Testis (tissue), 2 donors: ENCODE results near the gene ZNF574.

ENCODE experiments used
- CTCF ChIP-seq, 3 experiments: fragments of 450-650 bp in 2 of 3; fragments of 200-600 bp in 1 of 3; sonication (generic) in 1 of 3; IDR thresholded peaks; one replicate each; pipeline ENCODE4 v1.5.1; 2016 to 2019; ENCODE audit warnings: antibody characterized with exemption in 3 of 3, mild to moderate bottlenecking in 2 of 3, moderate library complexity in 1 of 3
- POLR2A ChIP-seq: fragments of 450-650 bp; IDR thresholded peaks from one replicate; pipeline ENCODE4 v1.6.1; 2017; ENCODE audit warnings: antibody characterized with exemption, mild to moderate bottlenecking, moderate library complexity

GRCh38 chr19:42126574-42126973 lies 50.6 kb downstream of the ZNF574 start:
- TF ChIP-seq CTCF (IDR thresholded peaks at IDR 0.05) (no peak), POLR2A (no peak)
